HL-60 (cell line): Measurements from ENCODE around the gene OR10J4.

ENCODE experiments used
- DNase-seq, 2 experiments: peaks; one replicate each; pipeline ENCODE4 v3.0.0-alpha.2; 2010 to 2020; ENCODE audit warnings: low read depth in 1 of 2, low spot score in 1 of 2
- H3K27ac ChIP-seq: fragments of 250-450 bp; sonication (Bioruptor Pico); replicated peaks from 2 replicates; pipeline ENCODE4 v1.5.1; 2020; ENCODE audit warnings: mild to moderate bottlenecking, moderate library complexity
- H3K27me3 ChIP-seq: fragments of 250-450 bp; sonication (Bioruptor Pico); 2 replicates; pipeline ENCODE4 v1.5.1; 2021; ENCODE audit warnings: mild to moderate bottlenecking, moderate library complexity; ENCODE audit not compliant: insufficient read depth, poor library complexity, severe bottlenecking
- H3K4me3 ChIP-seq: replicated peaks from 2 replicates; pipeline ENCODE4 v1.5.1; 2011; ENCODE audit warnings: mild to moderate bottlenecking, control low read depth, low read length; ENCODE audit not compliant: insufficient read depth
- CTCF ChIP-seq: IDR thresholded peaks from one replicate; pipeline ENCODE4 v1.5.1; 2011; ENCODE audit warnings: low read length, control low read depth, inconsistent platforms; ENCODE audit not compliant: insufficient read depth
- GABPA ChIP-seq: IDR thresholded peaks from 2 replicates; pipeline ENCODE4 v1.6.1; 2012; ENCODE audit warnings: low read depth
- POLR2AphosphoS5 ChIP-seq: IDR thresholded peaks from 2 replicates; pipeline ENCODE4 v1.6.1; 2012; ENCODE audit warnings: low read depth
- REST ChIP-seq: IDR thresholded peaks from 2 replicates; pipeline ENCODE4 v1.6.1; 2012; ENCODE audit warnings: low read depth; ENCODE audit not compliant: insufficient replicate concordance
- SPI1 ChIP-seq: IDR thresholded peaks from 2 replicates; pipeline ENCODE4 v1.6.1; 2012; ENCODE audit warnings: low read depth, mild to moderate bottlenecking, borderline replicate concordance

OR10J4 gene

GRCh38 chr1:159465191-159465603 lies 33.2 kb downstream of the OR10J4 start:
- TF ChIP-seq POLR2AphosphoS5 = no peak
- TF ChIP-seq GABPA = no peak
- no peak for TF ChIP-seq CTCF
- TF ChIP-seq REST = no peak
- no peak for TF ChIP-seq SPI1
- Histone ChIP-seq H3K4me3 (no peak overlapping the region), H3K27ac (no peak overlapping the region), H3K27me3 (no peaks in the 10 kb centered on the region)
- DNase-seq = no peak

- no peak for TF ChIP-seq POLR2AphosphoS5
- TF ChIP-seq SPI1 = no peak
- TF ChIP-seq CTCF = no peak
- no peak for TF ChIP-seq REST
- TF ChIP-seq GABPA = no peak
- Histone ChIP-seq H3K27me3 (no peaks in the 10 kb centered on the region), H3K27ac (no peak overlapping the region), H3K4me3 (no peak overlapping the region)
- DNase-seq = no peak
Observed at GRCh38 chr1:159468321-159468720, 36.3 kb downstream of the OR10J4 start.

- no peak overlapping the region for H3K4me3 ChIP-seq
- H3K27ac ChIP-seq = no peak overlapping the region
- no peak for TF ChIP-seq REST
- no peak for TF ChIP-seq GABPA
- TF ChIP-seq CTCF = no peak
- no peak for TF ChIP-seq SPI1
- TF ChIP-seq POLR2AphosphoS5 = no peak
- no peak for DNase-seq
- no peaks in the 10 kb centered on the region for H3K27me3 ChIP-seq
Observed at GRCh38 chr1:159469921-159470533, 38.0 kb downstream of the OR10J4 start.
